ENCODE results near the gene C11orf24.

The C11orf24 gene

DNA sequence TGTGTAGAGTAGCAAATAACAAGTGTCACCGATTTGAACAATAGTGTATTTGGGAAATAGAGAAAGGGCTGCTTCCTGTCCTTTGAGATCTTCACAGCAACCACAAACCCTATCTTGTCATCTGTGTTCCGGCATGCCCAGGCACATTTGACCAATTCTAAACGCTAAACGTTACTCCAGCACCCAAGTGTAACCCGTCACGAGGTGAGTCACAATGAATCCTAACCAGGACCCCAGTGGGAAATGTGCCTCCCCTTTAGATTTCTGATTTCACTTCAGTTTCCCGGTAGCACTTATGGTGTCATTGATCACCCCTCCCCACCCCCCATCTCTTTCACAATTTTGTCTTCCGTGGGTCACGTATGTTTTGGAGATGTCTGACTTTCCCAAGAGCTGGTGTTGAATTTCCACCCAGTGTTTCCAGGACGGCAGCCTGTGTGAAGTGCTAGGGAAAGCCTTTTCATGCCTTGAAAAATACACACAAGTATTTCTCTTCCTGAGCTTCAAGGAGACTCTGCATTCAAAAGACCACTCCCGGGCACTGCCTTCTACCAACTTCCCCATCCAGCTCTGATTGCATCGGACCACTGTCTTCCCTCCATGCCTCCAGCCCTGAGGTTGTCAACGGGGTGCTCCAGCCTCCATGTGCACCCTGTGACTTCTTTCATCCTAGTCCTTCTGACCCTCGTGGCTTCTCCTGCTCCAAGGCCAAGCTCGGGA, 10.5 kb upstream of the C11orf24 start:
- H3K4me1 ChIP-seq (ENCODE audit: control insufficient read depth, insufficient read depth, low read length), result no peaks in the 10 kb centered on the region
- no peak overlapping the region for H3K4me3 ChIP-seq (ENCODE audit: low read depth, low read length)
- H3K36me3 ChIP-seq (ENCODE audit: control insufficient read depth, insufficient read depth, low read length), result no peaks in the 10 kb centered on the region
- no peak overlapping the region for H3K27ac ChIP-seq (ENCODE audit: low read depth, low read length)
- H3K27me3 ChIP-seq (ENCODE audit: control insufficient read depth, insufficient read depth, low read length), result no peaks in the 10 kb centered on the region
- peaks cover 11% of the 10 kb centered on the region; the same call in 1 of the 2 replicates for H3K9me3 ChIP-seq (ENCODE audit: control insufficient read depth, insufficient read depth, low read depth, low read length)
- no peak overlapping the region for H3K9ac ChIP-seq (ENCODE audit: low read length)

DNA sequence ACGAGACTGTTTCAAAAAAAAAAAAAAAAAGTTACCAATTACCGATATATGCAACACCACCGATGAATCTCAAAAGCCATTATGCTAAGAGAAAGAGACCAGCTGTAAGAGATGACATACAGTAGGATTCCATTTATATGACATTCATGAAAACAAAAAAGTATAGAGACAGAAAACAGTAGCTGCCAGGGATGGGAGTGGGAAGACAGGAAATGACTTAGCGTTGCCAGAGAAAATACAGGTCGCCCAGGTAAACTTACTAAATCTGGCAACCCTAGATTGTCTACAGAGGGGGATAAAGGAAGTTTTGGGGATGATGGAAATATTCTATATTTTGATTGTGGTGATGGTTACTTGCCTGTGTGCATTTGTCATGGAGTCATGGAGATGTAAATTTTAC, 7.9 kb upstream of the C11orf24 start:
- Histone ChIP-seq H3K9ac (ENCODE audit: low read length) (no peak overlapping the region), H3K4me3 (ENCODE audit: low read depth, low read length) (no peak overlapping the region), H3K27ac (ENCODE audit: low read depth, low read length) (no peak overlapping the region), H3K4me1 (ENCODE audit: control insufficient read depth, insufficient read depth, low read length) (no peaks in the 10 kb centered on the region), H3K9me3 (ENCODE audit: control insufficient read depth, insufficient read depth, low read depth, low read length) (peaks cover 8% of the 10 kb centered on the region; the same call in 1 of the 2 replicates), H3K36me3 (ENCODE audit: control insufficient read depth, insufficient read depth, low read length) (no peaks in the 10 kb centered on the region), H3K27me3 (ENCODE audit: control insufficient read depth, insufficient read depth, low read length) (no peaks in the 10 kb centered on the region)

DNA sequence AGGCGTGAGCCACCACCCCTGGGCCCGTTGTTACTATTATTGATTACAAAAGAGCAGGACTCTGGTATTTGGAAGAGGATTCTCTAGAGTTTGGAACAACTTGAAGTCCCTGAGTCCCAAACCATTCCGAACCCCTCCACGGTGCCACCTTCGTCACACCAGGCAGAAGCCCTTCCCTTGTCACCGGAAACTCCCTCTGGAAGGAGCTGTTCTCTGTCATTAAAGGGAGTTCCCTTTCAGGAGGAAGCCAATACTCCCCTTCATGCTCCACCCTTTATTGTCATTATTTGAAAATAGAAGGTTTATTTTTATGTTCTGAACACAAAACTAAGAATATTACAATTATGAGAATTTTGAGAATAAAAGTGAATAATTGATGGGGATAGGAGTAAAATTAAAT, 5.1 kb upstream of the C11orf24 start:
- Histone ChIP-seq H3K4me1 (ENCODE audit: control insufficient read depth, insufficient read depth, low read length) (0 out of 2 replicates have a peak, but pooled peaks cover 3% of the 10 kb centered on the region), H3K9ac (ENCODE audit: low read length) (no peak overlapping the region), H3K36me3 (ENCODE audit: control insufficient read depth, insufficient read depth, low read length) (no peaks in the 10 kb centered on the region), H3K27me3 (ENCODE audit: control insufficient read depth, insufficient read depth, low read length) (no peaks in the 10 kb centered on the region), H3K9me3 (ENCODE audit: control insufficient read depth, insufficient read depth, low read depth, low read length) (peaks cover 3% of the 10 kb centered on the region; the same call in 1 of the 2 replicates), H3K4me3 (ENCODE audit: low read depth, low read length) (no peak overlapping the region), H3K27ac (ENCODE audit: low read depth, low read length) (no peak overlapping the region)

DNA sequence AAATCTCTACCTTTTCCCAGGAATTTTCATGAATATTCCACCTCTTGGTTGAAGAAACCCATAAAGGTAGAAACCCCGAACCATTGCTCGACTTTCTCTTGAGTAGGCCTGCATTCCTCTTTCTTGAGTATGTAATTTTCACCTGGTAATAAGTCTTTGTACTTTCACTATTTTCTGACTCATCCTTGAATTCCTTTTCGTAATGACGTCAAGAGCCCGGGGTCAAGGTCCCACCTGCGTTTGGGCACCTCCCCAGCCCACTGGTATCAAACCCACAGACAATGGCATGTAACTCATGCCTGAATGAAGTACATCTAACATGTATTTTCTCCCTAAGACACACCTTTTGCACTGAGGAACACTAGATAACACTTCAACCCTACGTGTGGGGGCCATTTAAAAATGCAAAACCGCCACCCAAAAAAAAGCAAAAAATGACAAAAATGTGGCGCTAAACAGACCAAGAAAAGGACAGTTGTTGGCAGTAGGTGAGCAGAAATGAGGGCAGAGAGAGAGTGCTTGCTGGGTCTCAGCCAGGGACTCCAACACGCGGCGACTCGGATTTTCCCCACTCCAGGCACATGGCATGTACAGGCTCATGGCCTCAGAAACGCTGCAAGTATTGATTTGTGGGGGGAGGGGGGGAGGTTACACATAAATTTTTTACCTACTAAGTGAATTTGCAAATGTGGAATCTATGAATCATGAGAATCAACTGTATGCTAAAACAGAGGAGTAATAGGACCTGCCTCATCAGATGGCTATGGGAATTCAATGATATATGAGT, 4.1 kb upstream of the C11orf24 start:
- H3K36me3 ChIP-seq (ENCODE audit: control insufficient read depth, insufficient read depth, low read length), result no peaks in the 10 kb centered on the region
- H3K9ac ChIP-seq (ENCODE audit: low read length), result no peak overlapping the region
- H3K4me1 ChIP-seq (ENCODE audit: control insufficient read depth, insufficient read depth, low read length), result peaks cover 4% of the 10 kb centered on the region; the same call in 1 of the 2 replicates
- no peak overlapping the region for H3K4me3 ChIP-seq (ENCODE audit: low read depth, low read length)
- peaks cover 3% of the 10 kb centered on the region; the same call in 1 of the 2 replicates for H3K9me3 ChIP-seq (ENCODE audit: control insufficient read depth, insufficient read depth, low read depth, low read length)
- no peak overlapping the region for H3K27ac ChIP-seq (ENCODE audit: low read depth, low read length)
- no peaks in the 10 kb centered on the region for H3K27me3 ChIP-seq (ENCODE audit: control insufficient read depth, insufficient read depth, low read length)

- no peak overlapping the region for H3K4me3 ChIP-seq (ENCODE audit: low read depth, low read length)
- no peaks in the 10 kb centered on the region for H3K27me3 ChIP-seq (ENCODE audit: control insufficient read depth, insufficient read depth, low read length)
- peaks cover 8% of the 10 kb centered on the region; the same call in 1 of the 2 replicates for H3K4me1 ChIP-seq (ENCODE audit: control insufficient read depth, insufficient read depth, low read length)
- H3K36me3 ChIP-seq (ENCODE audit: control insufficient read depth, insufficient read depth, low read length), result peaks cover 3% of the 10 kb centered on the region; the same call in 1 of the 2 replicates
- no peak overlapping the region for H3K27ac ChIP-seq (ENCODE audit: low read depth, low read length)
- peaks cover 3% of the 10 kb centered on the region; the same call in 1 of the 2 replicates for H3K9me3 ChIP-seq (ENCODE audit: control insufficient read depth, insufficient read depth, low read depth, low read length)
- no peak overlapping the region for H3K9ac ChIP-seq (ENCODE audit: low read length)
These were observed 2.5 kb upstream of the C11orf24 start for GRCh38 chr11:68274306-68274705.

DNA sequence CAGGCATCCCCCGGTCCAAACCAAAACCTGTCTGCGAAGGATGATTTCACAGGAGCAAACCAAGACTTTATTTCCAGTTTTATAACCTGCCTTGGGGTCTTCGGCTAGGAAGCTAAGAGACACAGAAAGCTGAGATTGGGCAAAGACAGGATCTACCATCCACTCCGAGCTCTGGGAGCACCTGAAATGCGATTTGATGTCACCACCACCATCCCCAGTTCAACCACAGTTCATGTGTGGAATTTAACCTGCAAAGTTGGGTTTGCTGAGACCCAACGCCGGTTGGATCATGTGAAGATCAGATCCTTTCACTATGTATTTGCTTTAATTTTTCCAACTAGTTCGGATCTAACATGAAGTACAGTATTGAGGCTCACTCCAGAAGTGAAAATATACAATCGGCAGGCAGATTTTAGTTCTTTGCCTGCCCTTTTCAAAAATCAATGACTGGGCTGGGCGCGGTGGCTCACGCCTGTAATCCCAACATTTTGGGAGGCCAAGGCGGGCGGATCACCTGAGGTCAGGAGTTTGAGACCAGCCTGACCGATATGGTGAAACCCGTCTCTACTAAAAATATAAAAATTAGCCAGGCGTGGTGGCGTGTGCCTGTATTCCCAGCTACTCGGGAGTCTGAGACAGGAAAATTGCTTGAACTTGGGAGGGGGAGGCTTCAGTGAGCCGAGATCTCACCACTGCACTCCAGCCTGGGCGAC, 1.4 kb upstream of the C11orf24 start:
- Histone ChIP-seq H3K9ac (ENCODE audit: low read length) (no peak overlapping the region), H3K36me3 (ENCODE audit: control insufficient read depth, insufficient read depth, low read length) (peaks cover 5% of the 10 kb centered on the region), H3K4me1 (ENCODE audit: control insufficient read depth, insufficient read depth, low read length) (peaks cover 8% of the 10 kb centered on the region; the same call in 1 of the 2 replicates), H3K27me3 (ENCODE audit: control insufficient read depth, insufficient read depth, low read length) (no peaks in the 10 kb centered on the region), H3K27ac (ENCODE audit: low read depth, low read length) (no peak overlapping the region), H3K9me3 (ENCODE audit: control insufficient read depth, insufficient read depth, low read depth, low read length) (peaks cover 3% of the 10 kb centered on the region; the same call in 1 of the 2 replicates), H3K4me3 (ENCODE audit: low read depth, low read length) (peak overlapping the region; percentile 97; the same call in 1 of the 2 replicates)

- peak overlapping the region; percentile 85; the same call in 1 of the 2 replicates for H3K27ac ChIP-seq (ENCODE audit: low read depth, low read length)
- H3K9ac ChIP-seq (ENCODE audit: low read length), result peak overlapping the region; percentile 81
- H3K4me1 ChIP-seq (ENCODE audit: control insufficient read depth, insufficient read depth, low read length), result peaks cover 8% of the 10 kb centered on the region; the same call in 1 of the 2 replicates
- no peaks in the 10 kb centered on the region for H3K9me3 ChIP-seq (ENCODE audit: control insufficient read depth, insufficient read depth, low read depth, low read length)
- peak overlapping the region; percentile 97 for H3K4me3 ChIP-seq (ENCODE audit: low read depth, low read length)
- no peaks in the 10 kb centered on the region for H3K27me3 ChIP-seq (ENCODE audit: control insufficient read depth, insufficient read depth, low read length)
- peaks cover 25% of the 10 kb centered on the region for H3K36me3 ChIP-seq (ENCODE audit: control insufficient read depth, insufficient read depth, low read length)
These were observed 571 bp downstream of the C11orf24 start for GRCh38 chr11:68271023-68271780.

- peaks cover 8% of the 10 kb centered on the region; the same call in 1 of the 2 replicates for H3K4me1 ChIP-seq (ENCODE audit: control insufficient read depth, insufficient read depth, low read length)
- peak overlapping the region; percentile 81 for H3K9ac ChIP-seq (ENCODE audit: low read length)
- H3K4me3 ChIP-seq (ENCODE audit: low read depth, low read length), result peak overlapping the region; percentile 97
- H3K9me3 ChIP-seq (ENCODE audit: control insufficient read depth, insufficient read depth, low read depth, low read length), result no peaks in the 10 kb centered on the region
- H3K27me3 ChIP-seq (ENCODE audit: control insufficient read depth, insufficient read depth, low read length), result no peaks in the 10 kb centered on the region
- H3K27ac ChIP-seq (ENCODE audit: low read depth, low read length), result no peak overlapping the region
- peaks cover 33% of the 10 kb centered on the region for H3K36me3 ChIP-seq (ENCODE audit: control insufficient read depth, insufficient read depth, low read length)
These were observed 1.4 kb downstream of the C11orf24 start for GRCh38 chr11:68270196-68271022.

DNA sequence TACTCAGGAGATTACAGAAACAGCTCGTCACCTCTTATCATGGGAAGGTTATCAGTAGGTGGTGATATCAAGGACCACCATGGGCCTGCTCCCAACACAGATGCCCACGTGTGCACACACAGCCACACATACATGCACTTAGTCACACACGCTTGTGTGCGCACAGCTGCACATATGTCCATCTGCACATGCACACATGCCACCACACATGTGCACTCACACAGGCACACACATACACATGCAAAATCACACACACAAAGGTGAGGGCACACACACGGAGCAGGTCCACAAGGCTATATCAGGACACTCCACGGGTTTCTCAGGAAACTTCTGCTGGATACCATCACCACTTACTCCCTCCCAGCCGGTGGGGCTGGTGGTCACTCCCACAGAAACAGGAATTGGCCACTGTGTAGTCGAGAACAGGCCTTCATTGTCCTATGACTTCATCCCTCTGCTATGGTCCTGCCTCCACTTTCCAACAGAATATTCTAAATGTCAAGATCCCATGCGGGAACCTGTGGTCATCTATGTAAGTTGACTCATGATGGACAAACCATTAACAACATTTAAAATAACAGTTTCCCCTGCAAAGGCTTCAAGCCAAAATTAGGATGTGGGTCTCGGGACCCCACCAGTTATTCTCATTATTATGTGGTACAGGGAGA, 2.2 kb downstream of the C11orf24 start:
- Histone ChIP-seq H3K27ac (ENCODE audit: low read depth, low read length) (no peak overlapping the region), H3K9ac (ENCODE audit: low read length) (no peak overlapping the region)

More for the DNA sequence above, 2.2 kb downstream of the C11orf24 start:
- Histone ChIP-seq H3K27me3 (ENCODE audit: control insufficient read depth, insufficient read depth, low read length) (no peaks in the 10 kb centered on the region), H3K4me3 (ENCODE audit: low read depth, low read length) (no peak overlapping the region), H3K4me1 (ENCODE audit: control insufficient read depth, insufficient read depth, low read length) (peaks cover 8% of the 10 kb centered on the region; the same call in 1 of the 2 replicates), H3K36me3 (ENCODE audit: control insufficient read depth, insufficient read depth, low read length) (peaks cover 41% of the 10 kb centered on the region), H3K9me3 (ENCODE audit: control insufficient read depth, insufficient read depth, low read depth, low read length) (no peaks in the 10 kb centered on the region)

Data from HUES6 (cell line).